WTC11 (cell line): ENCODE measurements around the gene TIPARP. TPM values are rescaled to one million over a fixed set of nuclear protein-coding genes. Genes with fewer than 3 reads are reported as not detected.

Experiments used
- ATAC-seq: fragments of 200-7000 bp; cut with Tn5 transposase; 2 replicates; pipeline ENCODE4 v1.10.0; 2021; ENCODE audit warnings: mild to moderate bottlenecking, moderate library complexity
- CTCF ChIA-PET: fragments of 300-600 bp; sonication (Branson Sonifier 250); formaldehyde crosslinking; loops from one replicate; lab custom pipeline; 2021; ENCODE audit warnings: antibody characterized with exemption; lab: Charles Lee
- POLR2A ChIA-PET: fragments of 350-600 bp; sonication (Branson Sonifier 250); formaldehyde crosslinking; loops from one replicate; lab custom pipeline; 2021; ENCODE audit warnings: antibody characterized with exemption; lab: Charles Lee
- DNase-seq: peaks from one replicate; pipeline ENCODE4 v3.0.0; 2021; ENCODE audit warnings: low spot score
- H3K27ac Mint-ChIP-seq: 2 replicates; pipeline ENCODE4 v1.8.0; 2021; ENCODE audit warnings: mixed read lengths
- H3K27me3 Mint-ChIP-seq: 2 replicates; pipeline ENCODE4 v1.8.0; 2021; ENCODE audit warnings: low read depth, mild to moderate bottlenecking, moderate library complexity, mixed read lengths
- H3K36me3 Mint-ChIP-seq: 2 replicates; pipeline ENCODE4 v1.8.0; 2021; ENCODE audit warnings: mixed read lengths
- H3K4me1 Mint-ChIP-seq: 2 replicates; pipeline ENCODE4 v1.8.0; 2022; ENCODE audit warnings: mixed read lengths
- H3K4me3 Mint-ChIP-seq: 2 replicates; pipeline ENCODE4 v1.8.0; 2021; ENCODE audit warnings: mild to moderate bottlenecking, moderate library complexity, mixed read lengths
- H3K9me3 Mint-ChIP-seq: 2 replicates; pipeline ENCODE4 v1.8.0; 2021; ENCODE audit warnings: mixed read lengths
- E2F4 ChIP-seq: sonication (generic); formaldehyde crosslinking; IDR thresholded peaks from 2 replicates; pipeline ENCODE4 v1.8.1; 2022; ENCODE audit warnings: low read depth, mild to moderate bottlenecking, moderate library complexity, missing genetic modification reagents, borderline replicate concordance
- EMX1 ChIP-seq: fragments of 250-450 bp; sonication (Bioruptor Pico); IDR thresholded peaks from 2 replicates; pipeline ENCODE4 v1.8.0; 2021; ENCODE audit warnings: mild to moderate bottlenecking
- FOXP1 ChIP-seq: sonication (generic); formaldehyde crosslinking; IDR thresholded peaks from 2 replicates; pipeline ENCODE4 v1.8.0; 2022; ENCODE audit warnings: missing genetic modification reagents, mild to moderate bottlenecking, moderate library complexity, borderline replicate concordance
- GTF2I ChIP-seq: fragments of 250-450 bp; sonication (Bioruptor Pico); conservative IDR thresholded peaks from 2 replicates; pipeline ENCODE4 v1.4.0; 2021; ENCODE audit warnings: mild to moderate bottlenecking
- MYBL2 ChIP-seq: sonication (generic); formaldehyde crosslinking; IDR thresholded peaks from 2 replicates; pipeline ENCODE4 v1.8.1; 2023; ENCODE audit warnings: mild to moderate bottlenecking, moderate library complexity, missing genetic modification reagents
- NFYB ChIP-seq: sonication (generic); formaldehyde crosslinking; conservative IDR thresholded peaks from 2 replicates; pipeline ENCODE4 v1.8.0; 2022; ENCODE audit warnings: low read depth, missing genetic modification reagents
- NR2C2 ChIP-seq: sonication (generic); formaldehyde crosslinking; IDR thresholded peaks from 2 replicates; pipeline ENCODE4 v1.8.0; 2022; ENCODE audit warnings: mild to moderate bottlenecking, missing genetic modification reagents
- NR3C1 ChIP-seq: sonication (generic); formaldehyde crosslinking; conservative IDR thresholded peaks from 2 replicates; pipeline ENCODE4 v1.8.1; 2023; ENCODE audit warnings: low read depth, mild to moderate bottlenecking, missing genetic modification reagents
- SOX15 ChIP-seq: fragments of 250-450 bp; sonication (Bioruptor Pico); IDR thresholded peaks from 2 replicates; pipeline ENCODE4 v1.9.0; 2021; ENCODE audit warnings: mild to moderate bottlenecking
- SP1 ChIP-seq: sonication (generic); formaldehyde crosslinking; conservative IDR thresholded peaks from 2 replicates; pipeline ENCODE4 v1.8.1; 2022; ENCODE audit warnings: missing genetic modification reagents
- TEAD1 ChIP-seq: sonication (generic); formaldehyde crosslinking; IDR thresholded peaks from 2 replicates; pipeline ENCODE4 v1.8.0; 2022; ENCODE audit warnings: mild to moderate bottlenecking, missing genetic modification reagents
- ZBTB21 ChIP-seq: sonication (generic); formaldehyde crosslinking; IDR thresholded peaks from 2 replicates; pipeline ENCODE4 v1.8.1; 2023; ENCODE audit warnings: mild to moderate bottlenecking, missing genetic modification reagents, borderline replicate concordance
- ZNF416 ChIP-seq: fragments of 250-450 bp; sonication (Bioruptor Pico); IDR thresholded peaks from 2 replicates; pipeline ENCODE4 v1.9.0; 2021; ENCODE audit warnings: mild to moderate bottlenecking, inconsistent platforms
- ZSCAN18 ChIP-seq: fragments of 250-450 bp; sonication (Bioruptor Pico); IDR thresholded peaks from 2 replicates; pipeline ENCODE4 v2.1.2; 2022; ENCODE audit warnings: mild to moderate bottlenecking, moderate library complexity
- total RNA-seq: library from RNA; stranded (reverse); gene quantifications from 3 replicates; pipeline ENCODE4 v1.2.3, GENCODE V29; 2021
- TF ChIP-seq, protein P1 (sequence below): sonication (generic); formaldehyde crosslinking; IDR thresholded peaks from 2 replicates; pipeline ENCODE4 v1.8.0; 2023; ENCODE audit warnings: mild to moderate bottlenecking, missing genetic modification reagents
- TF ChIP-seq, protein P2 (sequence below): fragments of 250-450 bp; sonication (Bioruptor Pico); conservative IDR thresholded peaks from 2 replicates; pipeline ENCODE4 v1.9.0; 2021; ENCODE audit warnings: mild to moderate bottlenecking
- TF ChIP-seq, protein P3 (sequence below): sonication (generic); formaldehyde crosslinking; IDR thresholded peaks from 2 replicates; pipeline ENCODE4 v1.8.0; 2023; ENCODE audit warnings: missing genetic modification reagents, mild to moderate bottlenecking, borderline replicate concordance
- TF ChIP-seq, protein P4 (sequence below): sonication (generic); formaldehyde crosslinking; IDR thresholded peaks from 2 replicates; pipeline ENCODE4 v1.8.0; 2022; ENCODE audit warnings: mild to moderate bottlenecking, missing genetic modification reagents

The TIPARP gene
- total RNA-seq, 1 experiment from 2014 or later = 5.6 TPM

DNA sequence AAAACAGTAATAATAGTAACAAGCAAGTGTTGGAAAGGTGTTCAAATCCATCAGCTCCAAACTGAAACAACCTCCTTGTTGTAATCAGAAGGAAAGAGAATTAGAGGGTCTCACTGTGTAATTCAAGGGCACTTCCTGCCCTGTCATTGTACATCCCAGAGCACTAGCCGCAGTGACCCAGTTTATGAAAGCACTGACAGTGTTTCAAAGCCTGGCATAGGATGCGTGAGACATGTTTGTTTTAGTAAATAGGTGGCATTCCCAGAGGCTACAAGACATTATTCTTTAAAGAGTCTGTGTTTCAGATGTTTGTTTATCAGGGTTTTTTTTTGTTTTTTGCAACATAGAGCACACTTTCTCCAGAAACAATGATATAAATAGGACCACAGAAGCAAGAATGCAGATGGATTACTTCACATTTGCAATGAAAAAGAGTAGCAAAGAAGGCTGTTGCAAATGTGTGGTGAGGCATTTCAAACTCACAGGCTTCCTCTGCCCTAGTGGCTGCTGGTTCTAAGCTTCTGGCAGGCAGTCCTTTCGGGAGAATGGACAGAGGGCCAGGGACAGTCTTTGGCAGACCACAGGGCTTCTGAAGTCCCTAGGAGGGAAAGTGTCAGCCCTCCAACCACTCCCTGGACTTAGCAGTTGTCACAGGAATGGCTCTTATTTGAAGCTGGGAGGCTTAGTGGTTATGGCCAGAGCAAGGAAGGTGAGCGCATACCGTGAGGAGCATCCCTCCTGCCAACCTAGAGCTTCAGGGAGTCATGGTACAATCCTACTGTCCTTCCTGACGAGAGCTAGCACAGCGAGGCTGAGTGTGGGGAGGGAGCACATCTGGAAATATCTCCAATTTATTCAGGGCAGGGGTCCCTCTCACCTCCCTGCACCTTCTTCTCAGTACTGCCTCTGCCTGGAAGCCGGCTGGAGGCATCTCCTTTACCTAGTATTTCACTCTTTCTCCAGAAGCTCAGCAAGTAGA, 31.4 kb upstream of the TIPARP start:
- Mint-ChIP-seq H3K36me3 (no peaks in the 10 kb centered on the region), H3K4me3 (no peak overlapping the region), H3K27me3 (no peaks in the 10 kb centered on the region), H3K27ac (no peak overlapping the region), H3K4me1 (peaks cover 19% of the 10 kb centered on the region), H3K9me3 (peaks cover 8% of the 10 kb centered on the region)
- ATAC-seq (peak; percentile 73), DNase-seq (no peak)
- ChIA-PET POLR2A (interaction anchor here (0.7 kb wide), 1 partner anchor 88 kb away, joined by 4 read pairs; the partner anchor contains the start of gene SSR3), CTCF (interaction anchor here (0.7 to 1.1 kb wide), 2 partner anchors 12 to 44 kb away, joined by 3 read pairs; no protein-coding TSS in a partner anchor)
- TF ChIP-seq MYBL2 (CRISPR knock-in tag) (no peak), ZSCAN18 (CRISPR knock-in tag) (no peak), E2F4 (CRISPR knock-in tag) (no peak), EMX1 (CRISPR knock-in tag) (no peak), ZBTB21 (CRISPR knock-in tag) (no peak)
- TF ChIP-seq, protein P1, sequence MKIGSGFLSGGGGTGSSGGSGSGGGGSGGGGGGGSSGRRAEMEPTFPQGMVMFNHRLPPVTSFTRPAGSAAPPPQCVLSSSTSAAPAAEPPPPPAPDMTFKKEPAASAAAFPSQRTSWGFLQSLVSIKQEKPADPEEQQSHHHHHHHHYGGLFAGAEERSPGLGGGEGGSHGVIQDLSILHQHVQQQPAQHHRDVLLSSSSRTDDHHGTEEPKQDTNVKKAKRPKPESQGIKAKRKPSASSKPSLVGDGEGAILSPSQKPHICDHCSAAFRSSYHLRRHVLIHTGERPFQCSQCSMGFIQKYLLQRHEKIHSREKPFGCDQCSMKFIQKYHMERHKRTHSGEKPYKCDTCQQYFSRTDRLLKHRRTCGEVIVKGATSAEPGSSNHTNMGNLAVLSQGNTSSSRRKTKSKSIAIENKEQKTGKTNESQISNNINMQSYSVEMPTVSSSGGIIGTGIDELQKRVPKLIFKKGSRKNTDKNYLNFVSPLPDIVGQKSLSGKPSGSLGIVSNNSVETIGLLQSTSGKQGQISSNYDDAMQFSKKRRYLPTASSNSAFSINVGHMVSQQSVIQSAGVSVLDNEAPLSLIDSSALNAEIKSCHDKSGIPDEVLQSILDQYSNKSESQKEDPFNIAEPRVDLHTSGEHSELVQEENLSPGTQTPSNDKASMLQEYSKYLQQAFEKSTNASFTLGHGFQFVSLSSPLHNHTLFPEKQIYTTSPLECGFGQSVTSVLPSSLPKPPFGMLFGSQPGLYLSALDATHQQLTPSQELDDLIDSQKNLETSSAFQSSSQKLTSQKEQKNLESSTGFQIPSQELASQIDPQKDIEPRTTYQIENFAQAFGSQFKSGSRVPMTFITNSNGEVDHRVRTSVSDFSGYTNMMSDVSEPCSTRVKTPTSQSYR = no peak
- TF ChIP-seq, all 79 proteins: peak for 0

DNA sequence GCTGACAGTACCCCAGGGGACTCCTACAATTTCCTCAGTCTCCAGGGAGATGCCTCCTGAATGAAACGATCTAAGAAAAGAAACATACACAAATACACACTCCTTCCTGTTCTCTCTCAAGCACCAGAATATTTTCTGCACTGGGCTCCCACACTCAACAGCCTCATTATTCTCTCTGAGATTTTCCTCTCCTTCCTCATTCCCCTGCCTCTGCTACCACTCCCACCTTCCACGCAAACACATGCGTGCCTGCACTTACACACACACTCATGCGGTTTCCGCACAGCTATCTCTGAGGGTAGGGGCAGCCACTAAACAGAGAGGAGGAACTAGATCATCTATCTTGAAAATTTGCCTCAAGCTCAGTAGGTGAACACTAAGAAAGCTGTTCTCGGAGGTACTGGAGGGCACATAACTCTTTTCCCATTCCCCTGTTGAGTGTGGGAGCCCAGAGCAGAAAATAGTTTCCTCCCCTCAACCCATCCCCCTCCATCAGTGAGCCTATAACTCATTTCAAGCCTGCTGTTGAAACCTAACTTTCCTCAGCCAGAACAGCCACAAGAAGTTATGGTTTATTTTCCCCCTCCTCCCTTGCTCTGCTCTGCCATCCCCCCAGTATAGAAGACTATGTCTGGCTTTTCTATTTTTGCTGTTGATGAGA, 30.5 kb upstream of the TIPARP start:
- H3K27ac Mint-ChIP-seq = peak overlapping the region; percentile 40
- TF ChIP-seq, protein P2, sequence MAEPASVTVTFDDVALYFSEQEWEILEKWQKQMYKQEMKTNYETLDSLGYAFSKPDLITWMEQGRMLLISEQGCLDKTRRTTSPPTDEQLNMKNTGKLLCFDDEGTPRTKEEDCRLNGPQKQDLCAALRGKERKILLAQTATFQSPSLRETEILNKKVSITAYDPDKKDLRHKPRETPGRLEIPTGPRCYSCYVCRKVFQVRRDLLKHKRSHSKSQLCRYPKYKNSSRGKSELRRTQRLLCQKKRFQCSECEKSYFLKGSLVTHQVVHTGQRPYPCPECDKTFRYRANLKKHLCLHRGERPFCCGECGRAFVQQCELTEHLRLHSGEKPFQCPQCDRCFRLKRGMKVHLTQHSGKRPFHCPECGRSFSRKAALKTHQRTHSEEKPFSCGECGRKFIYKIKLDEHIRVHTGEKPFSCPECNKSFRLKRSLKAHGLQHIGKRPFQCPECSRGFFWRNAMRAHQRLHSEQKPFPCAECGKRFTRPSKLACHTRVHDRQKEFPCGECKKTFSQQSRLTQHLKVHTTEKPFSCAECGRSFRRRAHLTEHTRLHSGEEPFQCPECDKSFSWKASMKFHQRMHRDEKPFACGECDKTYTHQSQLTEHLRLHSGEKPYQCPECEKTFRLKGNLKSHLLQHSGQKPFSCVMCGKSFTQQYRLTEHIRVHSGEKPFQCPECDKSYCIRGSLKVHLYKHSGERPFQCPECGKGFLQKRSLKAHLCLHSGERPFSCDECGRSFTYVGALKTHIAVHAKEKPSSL (CRISPR knock-in tag) = no peak
- TF ChIP-seq, protein P3, sequence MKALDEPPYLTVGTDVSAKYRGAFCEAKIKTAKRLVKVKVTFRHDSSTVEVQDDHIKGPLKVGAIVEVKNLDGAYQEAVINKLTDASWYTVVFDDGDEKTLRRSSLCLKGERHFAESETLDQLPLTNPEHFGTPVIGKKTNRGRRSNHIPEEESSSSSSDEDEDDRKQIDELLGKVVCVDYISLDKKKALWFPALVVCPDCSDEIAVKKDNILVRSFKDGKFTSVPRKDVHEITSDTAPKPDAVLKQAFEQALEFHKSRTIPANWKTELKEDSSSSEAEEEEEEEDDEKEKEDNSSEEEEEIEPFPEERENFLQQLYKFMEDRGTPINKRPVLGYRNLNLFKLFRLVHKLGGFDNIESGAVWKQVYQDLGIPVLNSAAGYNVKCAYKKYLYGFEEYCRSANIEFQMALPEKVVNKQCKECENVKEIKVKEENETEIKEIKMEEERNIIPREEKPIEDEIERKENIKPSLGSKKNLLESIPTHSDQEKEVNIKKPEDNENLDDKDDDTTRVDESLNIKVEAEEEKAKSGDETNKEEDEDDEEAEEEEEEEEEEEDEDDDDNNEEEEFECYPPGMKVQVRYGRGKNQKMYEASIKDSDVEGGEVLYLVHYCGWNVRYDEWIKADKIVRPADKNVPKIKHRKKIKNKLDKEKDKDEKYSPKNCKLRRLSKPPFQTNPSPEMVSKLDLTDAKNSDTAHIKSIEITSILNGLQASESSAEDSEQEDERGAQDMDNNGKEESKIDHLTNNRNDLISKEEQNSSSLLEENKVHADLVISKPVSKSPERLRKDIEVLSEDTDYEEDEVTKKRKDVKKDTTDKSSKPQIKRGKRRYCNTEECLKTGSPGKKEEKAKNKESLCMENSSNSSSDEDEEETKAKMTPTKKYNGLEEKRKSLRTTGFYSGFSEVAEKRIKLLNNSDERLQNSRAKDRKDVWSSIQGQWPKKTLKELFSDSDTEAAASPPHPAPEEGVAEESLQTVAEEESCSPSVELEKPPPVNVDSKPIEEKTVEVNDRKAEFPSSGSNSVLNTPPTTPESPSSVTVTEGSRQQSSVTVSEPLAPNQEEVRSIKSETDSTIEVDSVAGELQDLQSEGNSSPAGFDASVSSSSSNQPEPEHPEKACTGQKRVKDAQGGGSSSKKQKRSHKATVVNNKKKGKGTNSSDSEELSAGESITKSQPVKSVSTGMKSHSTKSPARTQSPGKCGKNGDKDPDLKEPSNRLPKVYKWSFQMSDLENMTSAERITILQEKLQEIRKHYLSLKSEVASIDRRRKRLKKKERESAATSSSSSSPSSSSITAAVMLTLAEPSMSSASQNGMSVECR (CRISPR knock-in tag) = no peak
- no peak for TF ChIP-seq ZNF416 (CRISPR knock-in tag)
- TF ChIP-seq, protein P4, sequence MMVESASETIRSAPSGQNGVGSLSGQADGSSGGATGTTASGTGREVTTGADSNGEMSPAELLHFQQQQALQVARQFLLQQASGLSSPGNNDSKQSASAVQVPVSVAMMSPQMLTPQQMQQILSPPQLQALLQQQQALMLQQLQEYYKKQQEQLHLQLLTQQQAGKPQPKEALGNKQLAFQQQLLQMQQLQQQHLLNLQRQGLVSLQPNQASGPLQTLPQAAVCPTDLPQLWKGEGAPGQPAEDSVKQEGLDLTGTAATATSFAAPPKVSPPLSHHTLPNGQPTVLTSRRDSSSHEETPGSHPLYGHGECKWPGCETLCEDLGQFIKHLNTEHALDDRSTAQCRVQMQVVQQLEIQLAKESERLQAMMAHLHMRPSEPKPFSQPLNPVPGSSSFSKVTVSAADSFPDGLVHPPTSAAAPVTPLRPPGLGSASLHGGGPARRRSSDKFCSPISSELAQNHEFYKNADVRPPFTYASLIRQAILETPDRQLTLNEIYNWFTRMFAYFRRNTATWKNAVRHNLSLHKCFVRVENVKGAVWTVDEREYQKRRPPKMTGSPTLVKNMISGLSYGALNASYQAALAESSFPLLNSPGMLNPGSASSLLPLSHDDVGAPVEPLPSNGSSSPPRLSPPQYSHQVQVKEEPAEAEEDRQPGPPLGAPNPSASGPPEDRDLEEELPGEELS = no peak
- TF ChIP-seq NR2C2 (CRISPR knock-in tag) = no peak
- no peak for TF ChIP-seq FOXP1 (CRISPR knock-in tag)
- TF ChIP-seq NR3C1 (CRISPR knock-in tag) = no peak
- TF ChIP-seq TEAD1 (CRISPR knock-in tag) = no peak
- TF ChIP-seq NFYB = no peak
- no peak for TF ChIP-seq GTF2I
- no peak for TF ChIP-seq SP1 (CRISPR knock-in tag)
- no peak for TF ChIP-seq EMX1 (CRISPR knock-in tag)
- TF ChIP-seq SOX15 (CRISPR knock-in tag) = no peak

More for the DNA sequence above, 30.5 kb upstream of the TIPARP start:
- Mint-ChIP-seq H3K4me1 (peaks cover 19% of the 10 kb centered on the region), H3K27me3 (no peaks in the 10 kb centered on the region), H3K36me3 (no peaks in the 10 kb centered on the region), H3K4me3 (no peak overlapping the region), H3K9me3 (peaks cover 8% of the 10 kb centered on the region)
- POLR2A ChIA-PET = interaction anchor here (0.7 kb wide), 1 partner anchor 89 kb away, joined by 4 read pairs; the partner anchor contains the start of gene SSR3
- DNase-seq (no peak), ATAC-seq (peak; percentile 62)
- CTCF ChIA-PET = interaction anchor here (0.7 to 1.1 kb wide), 2 partner anchors 11 to 45 kb away, joined by 3 read pairs; no protein-coding TSS in a partner anchor
